ENCODE results near the gene LMBR1.
"Not testable (repeated sequence)": the region's sequence is repeated elsewhere in the genome, so short reads cannot be mapped to it uniquely, and the experiment has no call there.

The LMBR1 gene

DNA sequence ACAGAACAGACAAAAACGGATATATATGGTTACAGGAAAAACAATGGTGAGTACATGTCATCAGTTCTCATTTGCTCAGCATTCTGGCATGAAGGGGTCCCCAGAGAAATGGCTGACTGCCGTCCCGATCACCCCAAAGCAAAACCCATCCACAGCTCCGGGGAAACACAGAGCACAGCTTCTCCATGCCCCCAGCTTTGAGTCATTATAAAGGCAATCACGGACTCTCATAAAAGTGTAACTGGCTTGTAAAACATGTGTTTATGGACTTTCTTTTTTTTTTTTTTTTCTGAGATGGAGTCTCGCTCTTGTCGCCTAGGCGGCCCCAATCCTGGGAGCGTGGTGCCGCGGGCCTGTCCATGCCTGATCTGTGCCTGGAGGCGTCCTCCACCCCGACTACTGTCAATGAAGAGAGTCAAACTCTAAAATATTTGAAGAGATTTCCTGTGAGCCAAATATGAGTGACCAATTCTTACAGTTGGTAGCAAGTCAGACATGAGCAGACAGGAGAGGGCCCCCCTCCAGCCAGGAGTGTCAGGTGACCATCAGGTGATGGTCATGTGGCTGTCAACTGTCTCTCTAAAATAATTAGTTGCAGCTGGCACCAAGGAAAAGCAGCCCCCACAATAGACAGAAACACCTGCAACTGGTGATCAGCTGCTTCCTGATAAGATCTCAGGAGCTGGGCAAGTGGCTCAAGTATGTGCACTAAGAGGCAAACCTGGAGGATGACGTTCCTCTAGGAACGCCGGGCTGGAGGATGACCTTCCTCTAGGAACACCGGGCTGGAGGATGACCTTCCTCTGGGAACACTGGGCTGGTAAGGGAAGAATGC, 34.8 kb upstream of the LMBR1 start:
- H3K4me3 ChIP-seq (ENCODE audit: low read length in 2 of 2), result no peak overlapping the region
- peaks cover 2 to 4% of the 10 kb centered on the region in 2 donors for H3K27me3 ChIP-seq (ENCODE audit: control insufficient read depth in 1 of 2, insufficient read depth in 2 of 2, low read length in 2 of 2)
- no peaks in the 10 kb centered on the region for H3K9me3 ChIP-seq (ENCODE audit: control insufficient read depth in 2 of 2, low read length in 2 of 2)
- H3K4me1 ChIP-seq (ENCODE audit: control insufficient read depth, insufficient read depth, low read length), result no peaks in the 10 kb centered on the region
- H3K27ac ChIP-seq (ENCODE audit: low read length), result no peak overlapping the region
- no peak overlapping the region for H3K9ac ChIP-seq (ENCODE audit: low read length in 2 of 2)
- H3K36me3 ChIP-seq (ENCODE audit: control insufficient read depth in 2 of 2, insufficient read depth in 2 of 2, low read length in 2 of 2), result no peaks in the 10 kb centered on the region

DNA sequence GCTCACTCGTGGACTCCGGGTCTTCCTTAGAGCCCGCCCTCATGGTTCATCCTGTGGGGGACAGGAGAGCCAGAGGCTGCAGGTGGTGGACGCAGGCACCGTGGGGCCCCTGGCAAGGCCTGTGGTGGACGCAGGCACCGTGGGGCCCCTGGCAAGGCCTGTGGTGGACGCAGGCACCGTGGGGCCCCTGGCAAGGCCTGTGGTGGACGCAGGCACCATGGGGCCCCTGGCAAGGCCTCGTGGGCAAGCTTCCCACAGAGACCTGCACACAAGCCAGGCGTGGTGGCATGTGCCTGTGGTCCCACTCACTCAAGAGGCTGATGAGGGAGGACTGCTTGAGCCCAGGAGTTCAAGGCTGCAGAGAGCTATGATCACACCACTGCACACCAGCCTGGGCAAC, 32.8 kb upstream of the LMBR1 start:
- H3K27ac ChIP-seq (ENCODE audit: low read length); H3K27me3 ChIP-seq (ENCODE audit: control insufficient read depth in 1 of 2, insufficient read depth in 2 of 2, low read length in 2 of 2); H3K4me3 ChIP-seq (ENCODE audit: low read length in 2 of 2); H3K36me3 ChIP-seq (ENCODE audit: control insufficient read depth in 2 of 2, insufficient read depth in 2 of 2, low read length in 2 of 2); H3K9me3 ChIP-seq (ENCODE audit: control insufficient read depth in 2 of 2, low read length in 2 of 2); H3K4me1 ChIP-seq (ENCODE audit: control insufficient read depth, insufficient read depth, low read length); H3K9ac ChIP-seq (ENCODE audit: low read length in 2 of 2): not testable (repeated sequence)

GRCh38 chr7:156922304-156922703, 29.3 kb upstream of the LMBR1 start:
- not testable (repeated sequence) for H3K9ac ChIP-seq (ENCODE audit: low read length in 2 of 2); H3K27ac ChIP-seq (ENCODE audit: low read length); H3K4me1 ChIP-seq (ENCODE audit: control insufficient read depth, insufficient read depth, low read length); H3K4me3 ChIP-seq (ENCODE audit: low read length in 2 of 2); H3K9me3 ChIP-seq (ENCODE audit: control insufficient read depth in 2 of 2, low read length in 2 of 2); H3K36me3 ChIP-seq (ENCODE audit: control insufficient read depth in 2 of 2, insufficient read depth in 2 of 2, low read length in 2 of 2); H3K27me3 ChIP-seq (ENCODE audit: control insufficient read depth in 1 of 2, insufficient read depth in 2 of 2, low read length in 2 of 2)

GRCh38 chr7:156920487-156921373, 27.7 kb upstream of the LMBR1 start:
- not testable (repeated sequence) for H3K4me3 ChIP-seq (ENCODE audit: low read length in 2 of 2); H3K9ac ChIP-seq (ENCODE audit: low read length in 2 of 2); H3K36me3 ChIP-seq (ENCODE audit: control insufficient read depth in 2 of 2, insufficient read depth in 2 of 2, low read length in 2 of 2); H3K27ac ChIP-seq (ENCODE audit: low read length); H3K4me1 ChIP-seq (ENCODE audit: control insufficient read depth, insufficient read depth, low read length); H3K27me3 ChIP-seq (ENCODE audit: control insufficient read depth in 1 of 2, insufficient read depth in 2 of 2, low read length in 2 of 2); H3K9me3 ChIP-seq (ENCODE audit: control insufficient read depth in 2 of 2, low read length in 2 of 2)

- Histone ChIP-seq H3K9me3 (ENCODE audit: control insufficient read depth in 2 of 2, low read length in 2 of 2) (no peaks in the 10 kb centered on the region), H3K27ac (ENCODE audit: low read length) (no peak overlapping the region), H3K4me1 (ENCODE audit: control insufficient read depth, insufficient read depth, low read length) (no peaks in the 10 kb centered on the region), H3K36me3 (ENCODE audit: control insufficient read depth in 2 of 2, insufficient read depth in 2 of 2, low read length in 2 of 2) (no peaks in the 10 kb centered on the region), H3K4me3 (ENCODE audit: low read length in 2 of 2) (no peak overlapping the region), H3K27me3 (ENCODE audit: control insufficient read depth in 1 of 2, insufficient read depth in 2 of 2, low read length in 2 of 2) (peaks cover 4 to 6% of the 10 kb centered on the region in 2 donors), H3K9ac (ENCODE audit: low read length in 2 of 2) (no peak overlapping the region)
These were observed 27.1 kb upstream of the LMBR1 start for GRCh38 chr7:156920076-156920475.

DNA sequence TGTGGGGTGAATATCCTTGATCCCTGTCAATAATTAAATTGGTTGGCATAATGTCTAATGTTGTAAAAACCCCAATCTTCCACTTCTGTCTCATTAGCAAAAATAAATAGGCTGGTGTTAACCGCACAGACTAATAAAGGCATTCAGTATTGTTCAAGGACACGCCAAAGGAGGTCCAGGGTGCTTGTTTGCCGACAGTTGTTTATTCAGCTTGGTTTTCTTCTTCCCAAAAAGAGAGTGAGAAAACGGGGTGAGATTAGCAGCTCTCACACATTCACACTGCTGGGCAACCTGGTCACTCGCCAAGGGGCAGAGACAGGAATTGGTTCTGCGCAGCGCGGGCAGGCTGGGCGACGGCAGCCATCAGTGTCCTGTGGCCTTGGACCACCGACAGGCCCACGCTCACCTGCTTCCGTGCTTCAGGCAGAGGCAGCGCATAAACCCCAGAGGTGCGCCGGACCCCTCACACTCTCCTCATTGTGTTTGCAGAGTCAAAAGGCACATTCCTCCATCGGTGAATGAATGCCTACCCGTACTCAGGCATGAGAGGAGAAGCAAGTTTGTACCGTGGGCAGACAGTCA, 26.2 kb upstream of the LMBR1 start:
- Histone ChIP-seq H3K4me3 (ENCODE audit: low read length in 2 of 2) (no peak overlapping the region), H3K9ac (ENCODE audit: low read length in 2 of 2) (no peak overlapping the region), H3K36me3 (ENCODE audit: control insufficient read depth in 2 of 2, insufficient read depth in 2 of 2, low read length in 2 of 2) (no peaks in the 10 kb centered on the region), H3K27ac (ENCODE audit: low read length) (no peak overlapping the region), H3K27me3 (ENCODE audit: control insufficient read depth in 1 of 2, insufficient read depth in 2 of 2, low read length in 2 of 2) (peaks cover 4 to 6% of the 10 kb centered on the region in 2 donors), H3K4me1 (ENCODE audit: control insufficient read depth, insufficient read depth, low read length) (no peaks in the 10 kb centered on the region), H3K9me3 (ENCODE audit: control insufficient read depth in 2 of 2, low read length in 2 of 2) (no peaks in the 10 kb centered on the region)

- no peak overlapping the region for H3K9ac ChIP-seq (ENCODE audit: low read length in 2 of 2)
- no peaks in the 10 kb centered on the region for H3K9me3 ChIP-seq (ENCODE audit: control insufficient read depth in 2 of 2, low read length in 2 of 2)
- no peak overlapping the region for H3K27ac ChIP-seq (ENCODE audit: low read length)
- no peaks in the 10 kb centered on the region for H3K4me1 ChIP-seq (ENCODE audit: control insufficient read depth, insufficient read depth, low read length)
- H3K27me3 ChIP-seq (ENCODE audit: control insufficient read depth in 1 of 2, insufficient read depth in 2 of 2, low read length in 2 of 2), result peaks cover 4 to 6% of the 10 kb centered on the region in 2 donors
- H3K36me3 ChIP-seq (ENCODE audit: control insufficient read depth in 2 of 2, insufficient read depth in 2 of 2, low read length in 2 of 2), result no peaks in the 10 kb centered on the region
- H3K4me3 ChIP-seq (ENCODE audit: low read length in 2 of 2), result no peak overlapping the region
These were observed 25.7 kb upstream of the LMBR1 start for GRCh38 chr7:156918635-156919034.

- not testable (repeated sequence) for H3K9me3 ChIP-seq (ENCODE audit: control insufficient read depth in 2 of 2, low read length in 2 of 2); H3K36me3 ChIP-seq (ENCODE audit: control insufficient read depth in 2 of 2, insufficient read depth in 2 of 2, low read length in 2 of 2); H3K4me3 ChIP-seq (ENCODE audit: low read length in 2 of 2)
These were observed 16.7 kb upstream of the LMBR1 start for GRCh38 chr7:156909574-156910252.

DNA sequence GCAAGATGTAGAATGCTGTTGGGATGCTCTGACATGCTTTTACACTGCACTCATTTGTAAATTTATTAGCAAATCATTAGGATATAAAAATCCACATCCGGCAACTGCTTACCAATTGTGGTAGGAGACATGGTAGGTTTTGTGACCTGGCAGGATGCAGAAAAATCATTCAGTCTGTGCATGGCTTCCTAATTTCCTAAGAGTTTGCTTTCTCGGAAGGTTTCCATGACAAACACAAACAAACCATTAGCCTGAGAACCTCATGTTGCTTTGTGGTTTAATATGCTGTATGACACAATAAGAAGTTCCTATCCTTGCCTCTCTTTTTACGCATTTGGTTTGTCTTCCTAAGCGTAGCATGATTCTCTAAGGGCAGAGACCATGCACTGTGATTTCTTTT, 14.7 kb upstream of the LMBR1 start:
- no peak overlapping the region for H3K4me3 ChIP-seq (ENCODE audit: low read length in 2 of 2)
- no peaks in the 10 kb centered on the region for H3K4me1 ChIP-seq (ENCODE audit: control insufficient read depth, insufficient read depth, low read length)
- H3K36me3 ChIP-seq (ENCODE audit: control insufficient read depth in 2 of 2, insufficient read depth in 2 of 2, low read length in 2 of 2), result no peaks in the 10 kb centered on the region
- H3K27ac ChIP-seq (ENCODE audit: low read length), result no peak overlapping the region
- H3K27me3 ChIP-seq (ENCODE audit: control insufficient read depth in 1 of 2, insufficient read depth in 2 of 2, low read length in 2 of 2), result no peaks in the 10 kb centered on the region
- H3K9me3 ChIP-seq (ENCODE audit: control insufficient read depth in 2 of 2, low read length in 2 of 2), result no peaks in the 10 kb centered on the region
- H3K9ac ChIP-seq (ENCODE audit: low read length in 2 of 2), result no peak overlapping the region

More at GRCh38 chr7:156909574-156910252, 16.7 kb upstream of the LMBR1 start:
- H3K27ac ChIP-seq (ENCODE audit: low read length); H3K4me1 ChIP-seq (ENCODE audit: control insufficient read depth, insufficient read depth, low read length); H3K27me3 ChIP-seq (ENCODE audit: control insufficient read depth in 1 of 2, insufficient read depth in 2 of 2, low read length in 2 of 2); H3K9ac ChIP-seq (ENCODE audit: low read length in 2 of 2): not testable (repeated sequence)

- Histone ChIP-seq H3K9ac (ENCODE audit: low read length in 2 of 2) (no peak overlapping the region), H3K4me1 (ENCODE audit: control insufficient read depth, insufficient read depth, low read length) (no peaks in the 10 kb centered on the region), H3K27ac (ENCODE audit: low read length) (no peak overlapping the region), H3K9me3 (ENCODE audit: control insufficient read depth in 2 of 2, low read length in 2 of 2) (no peaks in the 10 kb centered on the region), H3K27me3 (ENCODE audit: control insufficient read depth in 1 of 2, insufficient read depth in 2 of 2, low read length in 2 of 2) (no peaks in the 10 kb centered on the region), H3K4me3 (ENCODE audit: low read length in 2 of 2) (no peak overlapping the region), H3K36me3 (ENCODE audit: control insufficient read depth in 2 of 2, insufficient read depth in 2 of 2, low read length in 2 of 2) (no peaks in the 10 kb centered on the region)
These were observed 13.2 kb upstream of the LMBR1 start for GRCh38 chr7:156906200-156906649.

Data from stomach smooth muscle (tissue), 2 donors.